NB4 (cell line): Measurements from ENCODE around the gene RPAP2.

Source experiments
- CTCF ChIP-seq: IDR thresholded peaks from one replicate; pipeline ENCODE4 v1.5.1; 2012; ENCODE audit warnings: low read depth, low read length
- MYC ChIP-seq: IDR thresholded peaks from 2 replicates; pipeline ENCODE4 v1.6.1; 2011; ENCODE audit warnings: low read depth, low read length
- POLR2A ChIP-seq: IDR thresholded peaks from 2 replicates; pipeline ENCODE4 v1.6.1; 2011; ENCODE audit warnings: mild to moderate bottlenecking; ENCODE audit not compliant: insufficient read length; ENCODE audit errors: extremely low read depth
- TF ChIP-seq, protein P1 (sequence below): IDR thresholded peaks from 2 replicates; pipeline ENCODE4 v1.6.1; 2011; ENCODE audit warnings: low read depth, low read length

- TF ChIP-seq POLR2A (no peak), CTCF (no peak), MYC (no peak)
- TF ChIP-seq, protein P1, sequence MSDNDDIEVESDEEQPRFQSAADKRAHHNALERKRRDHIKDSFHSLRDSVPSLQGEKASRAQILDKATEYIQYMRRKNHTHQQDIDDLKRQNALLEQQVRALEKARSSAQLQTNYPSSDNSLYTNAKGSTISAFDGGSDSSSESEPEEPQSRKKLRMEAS = no peak
These were observed 64.5 kb downstream of the RPAP2 start for GRCh38 chr1:92363401-92363800.
